K562 (cell line): ENCODE data around the gene NXT1. TPM values are rescaled to one million over a fixed set of nuclear protein-coding genes. Genes with fewer than 3 reads are reported as not detected.

Source experiments
- ATAC-seq: fragments of 200-7000 bp; cut with Tn5 transposase; 3 replicates; pipeline ENCODE4 v1.9.1; 2020; ENCODE audit warnings: moderate library complexity
- BruUV-seq: library from RNA; stranded (reverse); fragments of 400-500 nt; replicated peaks from 2 replicates; lab custom pipeline; 2021; lab: Mats Ljungman, UMichigan
- CTCF ChIA-PET: fragments of 300-600 bp; formaldehyde crosslinking; extraction: SDS; loops from one replicate; lab custom pipeline; 2021; ENCODE audit warnings: low intra/inter-chr PET ratio; lab: Yijun Ruan, JAX
- POLR2A ChIA-PET: fragments of 300-600, 350-650 bp; sonication (Branson Sonifier 250); formaldehyde crosslinking; extraction: SDS; loops from one replicate; lab custom pipeline; 2021; ENCODE audit warnings: antibody characterized with exemption, inconsistent platforms; lab: Yijun Ruan, JAX
- DNase-seq, 4 experiments: peaks; one replicate each; pipeline versions ENCODE4 v3.0.0 to v3.0.0-alpha.2; 2011 to 2018; ENCODE audit warnings: low spot score in 3 of 4, mixed read lengths in 3 of 4; ENCODE audit errors: extremely low read depth in 1 of 4
- FAIRE-seq: peaks from 2 replicates; lab custom pipeline; 2011; peaks lifted over from hg19 to GRCh38; lab: Jason Lieb, UNC
- H2AFZ ChIP-seq: 2 replicates; pipeline ENCODE4 v1.6.0; 2011; ENCODE audit warnings: low read depth, low read length, control low read depth, inconsistent platforms
- H3K27ac ChIP-seq: fragments of 200-600 bp; 3 replicates; pipeline ENCODE4 v1.8.0; 2011; ENCODE audit warnings: low read depth, mild to moderate bottlenecking, control low read depth, inconsistent platforms, low read length, moderate library complexity, mixed read lengths; ENCODE audit errors: extremely low read depth
- H3K27me3 ChIP-seq, 2 experiments: fragments of 300-600 bp in 1 of 2; 2 replicates in 1 of 2; 3 replicates in 1 of 2; pipeline versions ENCODE4 v1.6.0 to v1.8.0; 2011; ENCODE audit warnings: inconsistent platforms in 2 of 2, low read length in 2 of 2, mild to moderate bottlenecking in 1 of 2, mixed read lengths in 1 of 2, moderate library complexity in 1 of 2; ENCODE audit not compliant: control insufficient read depth in 2 of 2, insufficient read depth in 2 of 2
- H3K36me3 ChIP-seq: fragments of 300-600 bp; 3 replicates; pipeline ENCODE4 v1.8.0; 2011; ENCODE audit warnings: mild to moderate bottlenecking, low read length, inconsistent platforms; ENCODE audit not compliant: control insufficient read depth, insufficient read depth
- H3K4me1 ChIP-seq, 2 experiments: fragments of 200-600 bp in 1 of 2; replicated peaks in 1 of 2; 2 replicates in 1 of 2; 3 replicates in 1 of 2; pipeline versions ENCODE4 v1.5.1 to v1.8.0; 2011; ENCODE audit warnings: inconsistent platforms in 2 of 2, low read length in 2 of 2, mild to moderate bottlenecking in 1 of 2, mixed read lengths in 1 of 2, moderate library complexity in 1 of 2; ENCODE audit not compliant: control insufficient read depth in 2 of 2, insufficient read depth in 2 of 2
- H3K4me2 ChIP-seq: 2 replicates; pipeline ENCODE4 v1.6.1; 2011; ENCODE audit warnings: low read length, control low read depth, inconsistent platforms, mixed read lengths; ENCODE audit not compliant: insufficient read depth
- H3K4me3 ChIP-seq: fragments of 200-600 bp; sonication (generic), shearing (Covaris generic); 2 replicates; pipeline ENCODE4 v1.5.1; 2016; ENCODE audit warnings: control low read depth, inconsistent platforms
- H3K79me2 ChIP-seq: fragments of 200-600 bp; 3 replicates; pipeline ENCODE4 v1.8.0; 2011; ENCODE audit warnings: low read length, inconsistent platforms; ENCODE audit not compliant: control insufficient read depth, insufficient read depth
- H3K9ac ChIP-seq, 2 experiments: 2 replicates each; pipeline versions ENCODE4 v1.6.0 to v1.6.1; 2011; ENCODE audit warnings: low read depth in 2 of 2, low read length in 2 of 2, control low read depth in 1 of 2, inconsistent platforms in 1 of 2, mild to moderate bottlenecking in 1 of 2, mixed read lengths in 1 of 2; ENCODE audit not compliant: insufficient read depth in 1 of 2
- H3K9me1 ChIP-seq: one replicate; pipeline ENCODE4 v1.6.0; 2011; ENCODE audit warnings: inconsistent platforms, mild to moderate bottlenecking, low read length, moderate library complexity; ENCODE audit not compliant: control insufficient read depth, insufficient read depth
- H3K9me3 ChIP-seq: replicated peaks from 2 replicates; pipeline ENCODE4 v1.5.1; 2011; ENCODE audit warnings: low read depth, low read length, inconsistent platforms; ENCODE audit not compliant: control insufficient read depth, insufficient read depth
- H4K20me1 ChIP-seq: replicated peaks from 2 replicates; pipeline ENCODE4 v1.6.1; 2011; ENCODE audit warnings: low read length, inconsistent platforms, mixed read lengths; ENCODE audit not compliant: control insufficient read depth, insufficient read depth
- C11orf30 ChIP-seq: fragments of 450-650 bp; IDR thresholded peaks from 2 replicates; pipeline ENCODE4 v1.6.1; 2016; ENCODE audit warnings: low read depth, mild to moderate bottlenecking
- CHD1 ChIP-seq: fragments of 200-600 bp; sonication (generic); IDR thresholded peaks from one replicate; pipeline ENCODE4 v1.6.1; 2012; ENCODE audit warnings: mild to moderate bottlenecking, moderate library complexity, low read length, inconsistent platforms
- DIDO1 ChIP-seq: fragments of 450-650 bp; IDR thresholded peaks from 2 replicates; pipeline ENCODE4 v1.6.1; 2016; ENCODE audit warnings: low read depth, missing biosample characterization, missing genetic modification characterization
- HMBOX1 ChIP-seq: sonication (generic); IDR thresholded peaks from 2 replicates; pipeline ENCODE4 v1.6.1; 2016
- MAFF ChIP-seq: IDR thresholded peaks from 2 replicates; pipeline ENCODE4 v1.6.1; 2012; ENCODE audit warnings: low read length, improper control_type of control experiment
- NFE2 ChIP-seq: IDR thresholded peaks from 2 replicates; pipeline ENCODE4 v1.6.1; 2014; ENCODE audit warnings: antibody characterized with exemption, low read depth
- POLR2H ChIP-seq: IDR thresholded peaks from 2 replicates; pipeline ENCODE4 v1.6.1; 2016; ENCODE audit warnings: missing genetic modification characterization, low read depth, mild to moderate bottlenecking, control low read depth, missing compliant biosample characterization, moderate library complexity
- RBM25 ChIP-seq: fragments of 200-400 bp; formaldehyde crosslinking; IDR thresholded peaks from 2 replicates; pipeline ENCODE4 v1.6.1; 2018; ENCODE audit warnings: low read length, low read depth, moderate library complexity; ENCODE audit not compliant: severe bottlenecking
- SMARCA4 ChIP-seq: fragments of 450-650 bp; IDR thresholded peaks from 2 replicates; pipeline ENCODE4 v1.6.1; 2016
- SMARCC2 ChIP-seq: fragments of 450-650 bp; IDR thresholded peaks from 2 replicates; pipeline ENCODE4 v1.6.1; 2017; ENCODE audit warnings: antibody characterized with exemption, moderate library complexity, mild to moderate bottlenecking, low read depth
- TCF3 ChIP-seq: sonication (generic); formaldehyde crosslinking; IDR thresholded peaks from 2 replicates; pipeline ENCODE4 v1.4.0; 2020; ENCODE audit warnings: mild to moderate bottlenecking, missing genetic modification reagents
- THRB ChIP-seq: fragments of 450-650 bp; formaldehyde crosslinking; conservative IDR thresholded peaks from 2 replicates; pipeline ENCODE4 v1.4.0; 2022; ENCODE audit warnings: mild to moderate bottlenecking, missing genetic modification characterization
- ZNF12 ChIP-seq: sonication (generic); formaldehyde crosslinking; IDR thresholded peaks from 2 replicates; pipeline ENCODE4 v1.4.0; 2020; ENCODE audit warnings: mild to moderate bottlenecking, missing genetic modification reagents
- ZNF212 ChIP-seq: fragments of 450-650 bp; formaldehyde crosslinking; IDR thresholded peaks from 2 replicates; pipeline ENCODE4 v1.4.0; 2020; ENCODE audit warnings: mild to moderate bottlenecking
- ZNF785 ChIP-seq: fragments of 250-450 bp; sonication (Bioruptor Pico); IDR thresholded peaks from 2 replicates; pipeline ENCODE4 v1.4.0; 2020; ENCODE audit warnings: mild to moderate bottlenecking
- WGBS: fragments of 100-300 bp; shearing (Covaris generic); methylation state at CpG from one replicate; pipeline ENCODE4 v1.1.6; 2016; ENCODE audit warnings: low coverage, mixed read lengths; ENCODE audit not compliant: insufficient coverage; ENCODE audit errors: missing lambda C conversion rate; 5-methylcytosine and 5-hydroxymethylcytosine counted together
- in situ Hi-C: fragments of 300-500 bp; cut with MboI; formaldehyde crosslinking; loops from 4 replicates; pipeline ENCODE4 v1.15.0; 2018; ENCODE audit warnings: inconsistent platforms, mixed read lengths
- intact Hi-C: fragments of 100-400 bp; cut with micrococcal nuclease; formaldehyde crosslinking; loops from 2 replicates; pipeline ENCODE4 v1.14.2; 2022
- polyA plus RNA-seq, 8 experiments: library from polyadenylated mRNA; depleted of rRNA in 4 of 8; stranded (reverse) in 5 of 8; unstranded in 3 of 8; fragments of >200 nt; fragmentation: Nextera tagmentation in 2 of 8; fragmentation: Illumina TruSeq in 1 of 8; extraction: Ambion mirVana in 2 of 8; extraction: Trizol in 1 of 8; gene quantifications; 2 replicates each; pipeline versions ENCODE4 v1.2.1 to v1.2.3, GENCODE V29; 2011 to 2014; ENCODE audit warnings: inconsistent platforms in 1 of 8, missing spikeins in 1 of 8
- total RNA-seq, 7 experiments: library from RNA; depleted of rRNA in 6 of 7; stranded (reverse); fragments of >200 nt in 6 of 7; fragmentation: Illumina TruSeq in 2 of 7; extraction: Trizol in 2 of 7; gene quantifications; 2 replicates each; pipeline versions ENCODE4 v1.2.1 to v1.2.3, GENCODE V29; 2011 to 2021; ENCODE audit warnings: low replicate concordance in 1 of 7

NXT1 gene
- total and polyA plus RNA-seq, 9 of the 15 experiments (the other 6 are each of a cell fraction or from before 2014, with no cell fraction given), result 7.7 to 50.9 (median 35.6) TPM

- Histone ChIP-seq H3K27me3 (no peaks in the 10 kb centered on the region), H3K4me1 (peaks cover 33 to 34% of the 10 kb centered on the region in 2 experiments), H3K79me2 (peaks cover 45% of the 10 kb centered on the region), H3K9me3 (no peaks in the 10 kb centered on the region), H3K36me3 (peaks cover 26% of the 10 kb centered on the region; the same call in 2 of the 3 replicates), H3K27ac (peak overlapping the region; percentile 99), H2AFZ (no peak overlapping the region), H3K9me1 (no peaks in the 10 kb centered on the region), H3K9ac (peak overlapping the region in 1 of 2 experiments; percentile 99; a peak in 2 of 4 replicates), H3K4me2 (peak overlapping the region; percentile 95), H3K4me3 (peak overlapping the region; percentile 63), H4K20me1 (peaks cover 8% of the 10 kb centered on the region; the same call in 1 of the 2 replicates)
- intact Hi-C loops, result loop anchor here (5.0 kb wide), 1 partner anchor 52 kb away; no protein-coding TSS in a partner anchor
- in situ Hi-C loops, result no loop called here
- no TSS peak for BruUV-seq
- CTCF ChIA-PET, result no interaction called here
- POLR2A ChIA-PET, result interaction anchor here (1.0 kb wide), 1 partner anchor 9 kb away, joined by 4 read pairs; the partner anchor contains the start of gene NXT1
- no peak for FAIRE-seq
- WGBS, result 17% methylated on average over 1 of the region's 1 CpG
- no peak for TF ChIP-seq SMARCA4
- TF ChIP-seq POLR2H (tag), result no peak
- peak; percentile 14 for TF ChIP-seq RBM25
- DNase-seq, result no peak
- ATAC-seq, result no peak
Measured at GRCh38 chr20:23360531-23360930, 9.9 kb downstream of the NXT1 start.

- POLR2A ChIA-PET, result interaction anchor here (0.7 to 1.0 kb wide), 3 partner anchors 9 to 386 kb away, joined by 3 to 4 read pairs (median 3); partner anchors contain the start of gene NXT1
- no peaks in the 10 kb centered on the region for H3K27me3 ChIP-seq
- peak overlapping the region; percentile 79 for H2AFZ ChIP-seq
- 4% methylated on average over 7 of the region's 8 CpGs for WGBS
- H3K36me3 ChIP-seq, result peaks cover 26% of the 10 kb centered on the region; the same call in 2 of the 3 replicates
- no peaks in the 10 kb centered on the region for H3K9me1 ChIP-seq
- CTCF ChIA-PET, result no interaction called here
- H3K9me3 ChIP-seq, result no peaks in the 10 kb centered on the region
- peaks cover 51% of the 10 kb centered on the region for H3K79me2 ChIP-seq
- DNase-seq, result peak in 1 of 4 experiments; percentile 52
- ATAC-seq, result no peak
- FAIRE-seq, result peak; percentile 87
- in situ Hi-C loops (no loop called here), intact Hi-C loops (loop anchor here (1.0 to 5.0 kb wide), 2 partner anchors 11 to 51 kb away; partner anchors contain the start of gene NXT1)
- peak overlapping the region; percentile 63 for H3K4me3 ChIP-seq
- peaks cover 37% of the 10 kb centered on the region in 2 experiments for H3K4me1 ChIP-seq
- BruUV-seq, result TSS peak; percentile 77
- peaks cover 8% of the 10 kb centered on the region; the same call in 1 of the 2 replicates for H4K20me1 ChIP-seq
- peak overlapping the region; percentile 99 for H3K27ac ChIP-seq
- peak overlapping the region; percentile 95 for H3K4me2 ChIP-seq
- H3K9ac ChIP-seq, result peak overlapping the region; percentile 95 to 99
- 0 out of 2 replicates have a peak, but pooled peaks have one; percentile 15 for TF ChIP-seq SMARCC2
- no peak for TF ChIP-seq TCF3
- TF ChIP-seq ZNF785 (CRISPR knock-in tag), result no peak
- TF ChIP-seq C11orf30, result peak; percentile 80
- peak; percentile 22; the same call in 1 of the 2 replicates for TF ChIP-seq NFE2
- TF ChIP-seq ZNF12 (CRISPR knock-in tag), result no peak
- peak; percentile 66 for TF ChIP-seq MAFF
- peak; percentile 58 for TF ChIP-seq HMBOX1
- TF ChIP-seq CHD1, result no peak
- TF ChIP-seq ZNF212 (CRISPR knock-in tag), result no peak
- TF ChIP-seq THRB, result no peak
- no peak for TF ChIP-seq DIDO1 (tag)
Measured at GRCh38 chr20:23361119-23361475, 10.5 kb downstream of the NXT1 start.
